HCT116 (cell line): Measurements from ENCODE around the gene TAB3. TPM values are rescaled to one million over a fixed set of nuclear protein-coding genes. Genes with fewer than 3 reads are reported as not detected.

Experiments used
- ATAC-seq: fragments of 200-7000 bp; cut with Tn5 transposase; 2 replicates; pipeline ENCODE4 v1.9.1; 2020; ENCODE audit warnings: mild to moderate bottlenecking, moderate library complexity
- BruUV-seq: library from RNA; stranded (reverse); fragments of 400-500 nt; replicated peaks from 2 replicates; lab custom pipeline; 2021; lab: Mats Ljungman, UMichigan
- CTCF ChIA-PET: fragments of 300-600 bp; sonication (Branson Sonifier 250); formaldehyde crosslinking; loops from one replicate; lab custom pipeline; 2021; ENCODE audit warnings: antibody characterized with exemption; lab: Charles Lee
- POLR2A ChIA-PET: fragments of 300-600, 350-600 bp; sonication (Branson Sonifier 250); formaldehyde crosslinking; loops from one replicate; lab custom pipeline; 2021; ENCODE audit warnings: antibody characterized with exemption; lab: Charles Lee
- RAD21 ChIA-PET, 2 experiments: fragments of 300-600 bp; sonication (Branson Sonifier 250); formaldehyde crosslinking; loops; one replicate each; lab custom pipeline; 2023; ENCODE audit warnings: low total read pairs in 2 of 2; ENCODE audit not compliant: uncharacterized antibody in 2 of 2, unreplicated experiment in 2 of 2, low non-redundant PET in 1 of 2; lab: Charles Lee
- DNase-seq: peaks from one replicate; pipeline ENCODE4 v3.0.0-alpha.2; 2010; ENCODE audit warnings: low read depth, low spot score
- H2AFZ ChIP-seq: fragments of 200-600 bp; shearing (Covaris generic), sonication (generic); 2 replicates; pipeline ENCODE4 v1.6.1; 2017; ENCODE audit warnings: low read depth, mixed run types, mixed read lengths, antibody characterized with exemption, low read length; ENCODE audit not compliant: poor library complexity, severe bottlenecking
- H3K27ac ChIP-seq: 2 replicates; pipeline ENCODE4 v1.5.1; 2012; ENCODE audit warnings: low read depth, low read length
- H3K27me3 ChIP-seq: fragments of 200-600 bp; sonication (generic); 2 replicates; pipeline ENCODE4 v1.6.1; 2016; ENCODE audit warnings: mixed run types, low read length, mixed read lengths; ENCODE audit not compliant: insufficient read depth
- H3K36me3 ChIP-seq, 2 experiments: fragments of 200-500 bp in 1 of 2; fragments of 200-600 bp in 1 of 2; sonication (Bioruptor generic) in 1 of 2; sonication (generic) in 1 of 2; 2 replicates each; pipeline versions ENCODE4 v1.5.1 to v1.6.1; 2014 to 2016; ENCODE audit warnings: low read length in 2 of 2, inconsistent platforms in 1 of 2, mixed read lengths in 1 of 2, mixed run types in 1 of 2; ENCODE audit not compliant: insufficient read depth in 2 of 2, control insufficient read depth in 1 of 2
- H3K4me1 ChIP-seq, 2 experiments: fragments of 200-600 bp in 1 of 2; sonication (generic) in 1 of 2; 2 replicates each; pipeline versions ENCODE4 v1.5.1 to v1.6.1; 2012 to 2017; ENCODE audit warnings: low read length in 2 of 2, inconsistent platforms in 1 of 2, mild to moderate bottlenecking in 1 of 2, mixed read lengths in 1 of 2, mixed run types in 1 of 2, moderate library complexity in 1 of 2; ENCODE audit not compliant: insufficient read depth in 2 of 2, control insufficient read depth in 1 of 2
- H3K4me2 ChIP-seq: fragments of 200-600 bp; sonication (generic); 2 replicates; pipeline ENCODE4 v1.6.1; 2017; ENCODE audit warnings: mixed run types, low read length, mixed read lengths
- H3K4me3 ChIP-seq, 2 experiments: fragments of 200-600 bp in 1 of 2; sonication (generic) in 1 of 2; replicated peaks in 1 of 2; 2 replicates each; pipeline ENCODE4 v1.5.1; 2011 to 2016; ENCODE audit warnings: low read length in 2 of 2, control low read depth in 1 of 2, low read depth in 1 of 2, mild to moderate bottlenecking in 1 of 2, mixed read lengths in 1 of 2, mixed run types in 1 of 2
- H3K79me2 ChIP-seq: fragments of 200-600 bp; sonication (generic); 2 replicates; pipeline ENCODE4 v1.6.1; 2017; ENCODE audit warnings: mild to moderate bottlenecking, mixed run types, low read length, moderate library complexity, mixed read lengths; ENCODE audit not compliant: insufficient read depth
- H3K9ac ChIP-seq: fragments of 200-600 bp; sonication (generic); 2 replicates; pipeline ENCODE4 v1.6.1; 2016; ENCODE audit warnings: low read length, mixed read lengths
- H3K9me2 ChIP-seq: fragments of 200-600 bp; sonication (generic), shearing (Covaris generic); 2 replicates; pipeline ENCODE4 v1.6.1; 2017; ENCODE audit warnings: mixed run types, mild to moderate bottlenecking, moderate library complexity; ENCODE audit not compliant: insufficient read depth
- H3K9me3 ChIP-seq, 2 experiments: fragments of 200-500 bp in 1 of 2; fragments of 200-600 bp in 1 of 2; sonication (Bioruptor generic) in 1 of 2; sonication (generic) in 1 of 2; 2 replicates each; pipeline ENCODE4 v1.6.1; 2014 to 2017; ENCODE audit warnings: low read length in 2 of 2, mixed read lengths in 2 of 2, inconsistent platforms in 1 of 2, low read depth in 1 of 2, mild to moderate bottlenecking in 1 of 2, mixed run types in 1 of 2, moderate library complexity in 1 of 2; ENCODE audit not compliant: control insufficient read depth in 1 of 2, insufficient read depth in 1 of 2
- H4K20me1 ChIP-seq: fragments of 200-600 bp; sonication (generic), shearing (Covaris generic); 2 replicates; pipeline ENCODE4 v1.6.1; 2017; ENCODE audit warnings: mixed run types, mild to moderate bottlenecking, moderate library complexity; ENCODE audit not compliant: insufficient read depth
- CEBPB ChIP-seq: IDR thresholded peaks from 2 replicates; pipeline ENCODE4 v1.6.1; 2012; ENCODE audit warnings: low read depth
- ELF1 ChIP-seq: IDR thresholded peaks from 2 replicates; pipeline ENCODE4 v1.6.1; 2012; ENCODE audit warnings: low read depth, borderline replicate concordance
- EZH2 ChIP-seq: fragments of 200-600 bp; sonication (generic); IDR thresholded peaks from 2 replicates; pipeline ENCODE4 v1.6.1; 2017; ENCODE audit warnings: antibody characterized with exemption, mixed run types
- EZH2phosphoT487 ChIP-seq: fragments of 200-600 bp; IDR thresholded peaks from 2 replicates; pipeline ENCODE4 v1.6.1; 2018; ENCODE audit warnings: antibody characterized with exemption, borderline replicate concordance
- FOSL1 ChIP-seq: IDR thresholded peaks from 2 replicates; pipeline ENCODE4 v1.6.1; 2012; ENCODE audit warnings: low read depth
- JUND ChIP-seq: IDR thresholded peaks from 2 replicates; pipeline ENCODE4 v1.6.1; 2012
- POLR2A ChIP-seq: IDR thresholded peaks from 2 replicates; pipeline ENCODE4 v1.7.0; 2011; ENCODE audit warnings: borderline replicate concordance; ENCODE audit not compliant: insufficient read depth, insufficient read length; ENCODE audit errors: extremely low read depth
- POLR2AphosphoS5 ChIP-seq: IDR thresholded peaks from 2 replicates; pipeline ENCODE4 v1.6.1; 2011; ENCODE audit warnings: mild to moderate bottlenecking, low read depth, low read length, moderate library complexity
- RAD21 ChIP-seq: IDR thresholded peaks from 2 replicates; pipeline ENCODE4 v1.6.1; 2012; ENCODE audit warnings: low read depth, mild to moderate bottlenecking
- SIN3A ChIP-seq: IDR thresholded peaks from 2 replicates; pipeline ENCODE4 v1.6.1; 2012; ENCODE audit warnings: low read depth
- SP1 ChIP-seq: IDR thresholded peaks from 2 replicates; pipeline ENCODE4 v1.6.1; 2012; ENCODE audit warnings: low read depth
- SRF ChIP-seq: IDR thresholded peaks from 2 replicates; pipeline ENCODE4 v1.6.1; 2012; ENCODE audit warnings: low read depth
- TCF7L2 ChIP-seq: IDR thresholded peaks from 2 replicates; pipeline ENCODE4 v1.7.0; 2011; ENCODE audit warnings: borderline replicate concordance, inconsistent platforms; ENCODE audit not compliant: insufficient read depth, insufficient read length; ENCODE audit errors: extremely low read depth
- YY1 ChIP-seq: IDR thresholded peaks from 2 replicates; pipeline ENCODE4 v1.6.1; 2011; ENCODE audit warnings: low read length, low read depth, moderate library complexity, mild to moderate bottlenecking; ENCODE audit not compliant: insufficient replicate concordance; ENCODE audit errors: extremely low read depth
- ZFX ChIP-seq: fragments of 450-650 bp; IDR thresholded peaks from 2 replicates; pipeline ENCODE4 v1.6.1; 2017
- ZNF274 ChIP-seq: fragments of 200-500 bp; sonication (Bioruptor generic); IDR thresholded peaks from 2 replicates; pipeline ENCODE4 v1.6.1; 2014; ENCODE audit warnings: mild to moderate bottlenecking, low read depth, low read length, inconsistent platforms
- intact Hi-C: fragments of 100-400 bp; cut with micrococcal nuclease; formaldehyde crosslinking; loops from 2 replicates; pipeline ENCODE4 v1.10.0; 2022
- total RNA-seq: library from RNA; stranded (reverse); gene quantifications from one replicate; pipeline ENCODE4 v1.2.1, GENCODE V29; 2021; ENCODE audit not compliant: unreplicated experiment
- TF ChIP-seq, protein P1 (sequence below), 3 experiments: fragments of 200-600 bp in 1 of 3; sonication (generic) in 1 of 3; IDR thresholded peaks in 2 of 3; conservative IDR thresholded peaks in 1 of 3; 2 replicates each; pipeline ENCODE4 v1.5.1; 2012 to 2017; ENCODE audit warnings: low read depth in 2 of 3, low read length in 2 of 3, antibody characterized with exemption in 1 of 3, borderline replicate concordance in 1 of 3, control low read depth in 1 of 3, mild to moderate bottlenecking in 1 of 3, mixed read lengths in 1 of 3, mixed run types in 1 of 3, moderate library complexity in 1 of 3; ENCODE audit not compliant: insufficient read depth in 1 of 3
- TF ChIP-seq, protein P2 (sequence below): IDR thresholded peaks from 2 replicates; pipeline ENCODE4 v1.6.1; 2012
- TF ChIP-seq, protein P3 (sequence below): IDR thresholded peaks from 2 replicates; pipeline ENCODE4 v1.6.1; 2011; ENCODE audit warnings: mild to moderate bottlenecking, low read length, moderate library complexity; ENCODE audit not compliant: insufficient replicate concordance; ENCODE audit errors: extremely low read depth
- TF ChIP-seq, protein P4 (sequence below): IDR thresholded peaks from 2 replicates; pipeline ENCODE4 v1.6.1; 2012

The TAB3 gene
- total RNA-seq, 1 experiment from 2014 or later = 11.2 TPM

DNA sequence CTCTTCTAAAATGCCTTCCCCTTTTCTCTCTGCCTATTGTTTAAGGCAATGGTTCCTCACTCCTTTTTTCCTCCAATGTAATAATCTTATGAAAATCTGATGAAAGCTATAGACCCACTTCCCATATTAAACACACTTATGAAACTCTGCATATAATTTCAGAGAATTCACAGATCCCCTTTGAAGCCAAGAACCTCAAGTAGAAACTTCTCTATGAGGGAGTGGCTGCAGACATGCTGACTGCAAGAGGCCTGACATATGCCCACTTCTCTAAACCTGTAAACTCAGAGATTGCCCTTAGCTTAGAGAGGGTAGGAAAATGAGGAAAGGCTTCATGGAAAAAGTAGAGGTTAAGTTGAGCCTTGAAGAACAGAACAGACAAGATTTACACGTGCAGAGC lies 37.6 kb downstream of the TAB3 start:
- no peak for ATAC-seq
- Histone ChIP-seq H2AFZ (no peak overlapping the region), H3K27ac (no peak overlapping the region), H3K4me2 (no peak overlapping the region), H3K79me2 (no peaks in the 10 kb centered on the region), H3K9me3 (no peaks in the 10 kb centered on the region), H3K36me3 (no peaks in the 10 kb centered on the region), H3K9ac (no peak overlapping the region), H3K4me3 (no peak overlapping the region), H3K9me2 (no peaks in the 10 kb centered on the region), H3K4me1 (no peaks in the 10 kb centered on the region), H4K20me1 (no peaks in the 10 kb centered on the region), H3K27me3 (no peaks in the 10 kb centered on the region)
- ChIA-PET POLR2A (no interaction called here), CTCF (no interaction called here), RAD21 (no interaction called here)
- no TSS peak for BruUV-seq
- TF ChIP-seq SP1 (no peak), EZH2 (no peak), ELF1 (no peak), RAD21 (no peak), YY1 (no peak), SRF (no peak), FOSL1 (no peak), JUND (no peak), EZH2phosphoT487 (no peak), ZNF274 (no peak), ZFX (no peak), POLR2A (no peak), SIN3A (no peak), TCF7L2 (no peak), CEBPB (no peak), POLR2AphosphoS5 (no peak)
- TF ChIP-seq, protein P1, sequence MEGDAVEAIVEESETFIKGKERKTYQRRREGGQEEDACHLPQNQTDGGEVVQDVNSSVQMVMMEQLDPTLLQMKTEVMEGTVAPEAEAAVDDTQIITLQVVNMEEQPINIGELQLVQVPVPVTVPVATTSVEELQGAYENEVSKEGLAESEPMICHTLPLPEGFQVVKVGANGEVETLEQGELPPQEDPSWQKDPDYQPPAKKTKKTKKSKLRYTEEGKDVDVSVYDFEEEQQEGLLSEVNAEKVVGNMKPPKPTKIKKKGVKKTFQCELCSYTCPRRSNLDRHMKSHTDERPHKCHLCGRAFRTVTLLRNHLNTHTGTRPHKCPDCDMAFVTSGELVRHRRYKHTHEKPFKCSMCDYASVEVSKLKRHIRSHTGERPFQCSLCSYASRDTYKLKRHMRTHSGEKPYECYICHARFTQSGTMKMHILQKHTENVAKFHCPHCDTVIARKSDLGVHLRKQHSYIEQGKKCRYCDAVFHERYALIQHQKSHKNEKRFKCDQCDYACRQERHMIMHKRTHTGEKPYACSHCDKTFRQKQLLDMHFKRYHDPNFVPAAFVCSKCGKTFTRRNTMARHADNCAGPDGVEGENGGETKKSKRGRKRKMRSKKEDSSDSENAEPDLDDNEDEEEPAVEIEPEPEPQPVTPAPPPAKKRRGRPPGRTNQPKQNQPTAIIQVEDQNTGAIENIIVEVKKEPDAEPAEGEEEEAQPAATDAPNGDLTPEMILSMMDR (IDR thresholded peaks at IDR 0.05 in 2 of 3, conservative IDR thresholded peaks at IDR 0.05 in 1 of 3; ENCODE audit: borderline replicate concordance in 1 of 3, insufficient read depth in 1 of 3, low read depth in 2 of 3, low read length in 2 of 3) = no peak
- TF ChIP-seq, protein P2, sequence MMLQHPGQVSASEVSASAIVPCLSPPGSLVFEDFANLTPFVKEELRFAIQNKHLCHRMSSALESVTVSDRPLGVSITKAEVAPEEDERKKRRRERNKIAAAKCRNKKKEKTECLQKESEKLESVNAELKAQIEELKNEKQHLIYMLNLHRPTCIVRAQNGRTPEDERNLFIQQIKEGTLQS = no peak
- TF ChIP-seq, protein P3, sequence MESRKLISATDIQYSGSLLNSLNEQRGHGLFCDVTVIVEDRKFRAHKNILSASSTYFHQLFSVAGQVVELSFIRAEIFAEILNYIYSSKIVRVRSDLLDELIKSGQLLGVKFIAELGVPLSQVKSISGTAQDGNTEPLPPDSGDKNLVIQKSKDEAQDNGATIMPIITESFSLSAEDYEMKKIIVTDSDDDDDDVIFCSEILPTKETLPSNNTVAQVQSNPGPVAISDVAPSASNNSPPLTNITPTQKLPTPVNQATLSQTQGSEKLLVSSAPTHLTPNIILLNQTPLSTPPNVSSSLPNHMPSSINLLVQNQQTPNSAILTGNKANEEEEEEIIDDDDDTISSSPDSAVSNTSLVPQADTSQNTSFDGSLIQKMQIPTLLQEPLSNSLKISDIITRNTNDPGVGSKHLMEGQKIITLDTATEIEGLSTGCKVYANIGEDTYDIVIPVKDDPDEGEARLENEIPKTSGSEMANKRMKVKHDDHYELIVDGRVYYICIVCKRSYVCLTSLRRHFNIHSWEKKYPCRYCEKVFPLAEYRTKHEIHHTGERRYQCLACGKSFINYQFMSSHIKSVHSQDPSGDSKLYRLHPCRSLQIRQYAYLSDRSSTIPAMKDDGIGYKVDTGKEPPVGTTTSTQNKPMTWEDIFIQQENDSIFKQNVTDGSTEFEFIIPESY = no peak
- TF ChIP-seq, protein P4, sequence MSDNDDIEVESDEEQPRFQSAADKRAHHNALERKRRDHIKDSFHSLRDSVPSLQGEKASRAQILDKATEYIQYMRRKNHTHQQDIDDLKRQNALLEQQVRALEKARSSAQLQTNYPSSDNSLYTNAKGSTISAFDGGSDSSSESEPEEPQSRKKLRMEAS = no peak
- intact Hi-C loops = no loop called here
- DNase-seq = no peak
